HG03039 (cell line): ENCODE measurements around the gene COL9A1.

Experiments used
- ATAC-seq: cut with Tn5 transposase; IDR thresholded peaks from one replicate; pipeline ENCODE4 v1.9.1; 2021; ENCODE audit warnings: mild to moderate bottlenecking, moderate library complexity; ENCODE audit not compliant: unreplicated experiment

Gene COL9A1

GRCh38 chr6:70289299-70289698 is 13.6 kb downstream of the COL9A1 start:
- no peak for ATAC-seq

DNA sequence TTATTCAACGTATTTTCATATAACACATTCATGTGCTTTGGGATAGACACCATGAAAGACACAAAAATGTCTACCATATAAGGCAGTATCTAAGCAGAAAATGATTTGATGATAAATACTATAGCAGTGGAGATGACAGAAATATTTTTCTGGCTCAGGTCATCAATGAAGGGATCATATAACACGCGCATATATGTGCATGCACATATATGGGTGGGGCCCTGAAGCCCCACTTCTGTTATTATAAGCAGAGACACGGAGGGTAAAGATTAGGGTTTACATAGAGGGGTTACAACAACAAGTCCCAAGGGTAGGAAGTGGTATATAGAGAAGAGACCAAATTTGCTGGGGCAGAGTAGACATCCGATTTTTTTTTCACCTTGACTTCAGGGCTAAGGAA is 16.0 kb downstream of the COL9A1 start:
- ATAC-seq = no peak

DNA sequence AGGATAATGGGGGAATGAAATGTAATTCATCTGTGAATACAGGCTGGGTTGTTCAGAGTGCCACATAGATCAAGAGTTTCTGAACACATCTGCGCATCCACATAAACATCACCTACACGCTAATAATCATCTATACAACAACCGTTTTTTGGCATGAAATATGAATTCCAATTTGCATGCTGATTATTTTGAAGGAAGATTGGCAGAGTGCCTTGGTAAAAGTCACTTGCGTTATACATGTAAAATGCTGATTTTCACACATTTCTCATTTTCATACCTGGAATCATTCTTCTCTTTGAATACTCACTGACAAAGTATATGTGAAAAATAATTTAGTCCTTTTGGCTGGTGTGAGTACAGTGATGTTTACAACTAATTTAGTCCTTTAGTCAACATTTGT is 17.7 kb downstream of the COL9A1 start:
- ATAC-seq = no peak

DNA sequence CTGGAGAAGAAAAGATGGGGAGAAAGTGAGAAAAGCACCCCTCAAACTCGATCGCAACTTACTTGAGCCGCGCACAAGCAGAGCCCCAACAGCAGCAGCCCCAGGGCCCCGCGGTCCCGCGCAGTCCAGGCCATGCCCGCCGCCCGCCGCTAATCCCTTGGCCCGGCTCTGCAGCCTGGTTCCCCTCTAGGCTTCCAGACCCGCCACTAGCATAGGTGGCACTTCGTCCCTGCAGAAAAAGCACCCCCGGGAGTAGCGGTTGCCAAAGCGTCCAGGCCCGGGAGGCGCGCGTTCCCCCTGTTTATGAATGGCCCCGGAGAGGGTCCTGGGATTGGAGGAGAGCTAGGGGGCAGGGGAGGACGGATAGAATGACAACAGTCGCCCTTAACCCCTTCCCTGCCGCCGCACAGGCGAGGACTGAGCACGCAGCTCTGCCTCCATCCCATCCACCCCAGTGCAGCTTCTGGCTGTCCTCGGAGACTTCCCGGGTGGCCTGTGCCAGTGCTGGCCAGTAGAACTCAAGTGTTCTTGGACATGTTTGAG is 19.9 kb downstream of the COL9A1 start:
- no peak for ATAC-seq

DNA sequence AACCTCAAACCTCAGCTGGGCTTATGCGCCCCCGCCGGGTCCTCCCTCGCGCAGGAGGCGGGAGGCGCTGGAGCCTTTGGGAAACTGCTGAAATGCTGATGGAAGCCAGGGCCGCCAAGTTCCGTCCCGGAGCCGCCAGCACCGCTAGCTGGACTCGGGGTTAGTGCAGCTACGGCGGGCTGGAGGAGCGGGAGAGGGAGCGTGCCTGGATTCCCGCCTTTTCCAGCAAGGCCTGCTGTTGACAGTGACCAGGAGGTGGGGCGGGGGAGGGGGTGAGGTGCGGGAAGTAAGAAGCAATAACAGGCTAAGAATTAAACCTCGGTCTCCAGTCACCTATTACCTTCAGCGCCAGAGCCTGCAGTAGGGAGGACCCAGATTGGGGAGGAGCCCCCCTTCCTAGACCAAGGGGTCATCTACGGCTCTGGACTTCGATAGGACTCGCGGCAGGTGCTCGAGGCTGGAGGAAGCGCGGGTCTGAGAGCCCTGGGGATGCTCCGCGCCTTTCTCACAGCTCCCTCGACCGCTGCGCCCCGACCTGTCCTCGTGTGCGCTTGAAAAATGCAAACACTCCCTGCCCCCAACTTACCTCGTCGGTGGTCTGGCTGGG is 20.5 kb downstream of the COL9A1 start:
- ATAC-seq = no peak

DNA sequence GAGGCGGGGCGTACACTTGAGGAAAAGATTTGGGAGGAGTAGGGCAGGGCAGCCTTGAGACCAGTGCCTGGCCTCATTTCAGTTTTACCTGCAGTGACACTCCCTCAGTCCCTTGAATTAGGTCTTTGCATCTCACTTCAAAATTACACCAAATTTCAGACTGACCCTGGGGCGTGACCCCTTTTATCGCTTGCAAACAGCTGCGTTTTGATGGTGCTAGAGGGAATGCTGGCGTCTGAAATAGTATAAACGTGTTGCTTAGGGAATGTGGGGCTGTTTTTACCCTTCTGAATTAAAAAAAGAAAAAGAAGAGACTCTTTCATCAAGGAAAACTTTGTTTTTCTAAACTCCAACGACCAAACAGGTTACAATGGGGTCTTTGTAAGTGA is 21.0 kb downstream of the COL9A1 start:
- ATAC-seq = no peak

DNA sequence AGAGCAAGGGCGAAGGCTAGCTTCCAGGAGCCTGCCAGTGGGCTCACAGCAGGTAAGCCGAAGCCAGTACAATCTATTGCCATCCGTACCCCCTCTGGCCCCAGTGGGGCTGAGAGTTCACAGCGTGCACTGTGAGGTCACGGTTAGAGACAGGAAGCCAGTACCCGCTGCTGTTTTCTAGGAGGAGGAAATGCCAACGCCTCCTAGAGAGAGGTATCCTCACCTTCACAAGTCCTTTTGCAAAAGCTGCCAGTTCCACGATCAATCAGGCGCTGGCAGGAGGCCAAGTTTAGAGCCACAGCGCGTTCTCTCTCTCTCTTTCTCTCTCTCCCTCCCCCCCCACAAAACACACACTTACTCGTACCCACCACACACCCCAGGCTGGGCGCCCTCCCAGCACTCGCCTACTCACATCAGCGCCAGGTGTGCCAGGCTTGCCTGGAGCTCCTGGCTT is 22.5 kb downstream of the COL9A1 start:
- ATAC-seq = no peak

DNA sequence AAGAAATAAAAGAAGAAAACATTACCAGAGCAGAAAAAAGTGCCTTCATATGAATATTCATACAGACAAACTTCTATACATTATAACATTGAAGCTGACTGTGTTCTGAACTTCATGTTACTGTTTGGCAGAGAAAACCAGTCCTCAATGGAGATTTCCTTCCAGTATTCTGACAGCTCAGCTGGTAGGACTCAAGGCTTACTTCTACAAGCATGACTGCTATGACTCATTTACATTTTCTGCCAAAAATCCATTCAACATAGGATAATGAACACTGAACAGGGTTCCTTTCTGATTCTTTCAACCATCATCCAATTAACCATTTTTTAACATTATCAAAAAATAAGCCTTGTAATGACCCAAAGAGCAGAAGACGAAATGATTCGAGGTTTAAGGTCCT is 25.4 kb downstream of the COL9A1 start:
- no peak for ATAC-seq

DNA sequence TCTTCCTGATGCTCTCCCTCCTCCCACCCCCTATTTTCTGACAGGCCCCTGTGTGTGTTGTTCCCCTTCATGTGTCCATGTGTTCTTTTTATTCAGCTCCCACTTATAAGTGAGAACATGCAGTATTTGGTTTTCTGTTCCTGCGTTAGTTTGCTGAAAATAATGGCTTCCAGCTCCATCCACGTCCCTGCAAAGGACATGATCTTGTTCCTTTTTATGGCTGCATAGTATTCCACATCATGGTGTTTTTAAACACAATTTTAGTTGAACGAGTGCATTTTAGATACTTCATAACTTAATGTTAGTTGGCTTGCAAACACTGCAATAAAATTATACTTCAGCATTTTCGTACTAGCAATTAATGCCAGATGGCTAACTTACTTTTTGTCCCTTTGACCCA is 28.5 kb downstream of the COL9A1 start:
- no peak for ATAC-seq

GRCh38 chr6:70272071-70272470 is 30.8 kb downstream of the COL9A1 start:
- no peak for ATAC-seq

GRCh38 chr6:70270287-70271005 is 32.4 kb downstream of the COL9A1 start:
- ATAC-seq = no peak

- no peak for ATAC-seq
Observed at GRCh38 chr6:70266142-70266541, 36.7 kb downstream of the COL9A1 start.

GRCh38 chr6:70264306-70264705 is 38.6 kb downstream of the COL9A1 start:
- ATAC-seq = no peak

GRCh38 chr6:70258483-70258882 is 44.4 kb downstream of the COL9A1 start:
- no peak for ATAC-seq

- ATAC-seq = no peak
Observed at GRCh38 chr6:70257768-70258273, 45.1 kb downstream of the COL9A1 start.

- no peak for ATAC-seq
Observed at GRCh38 chr6:70254784-70255183, 48.1 kb downstream of the COL9A1 start.

GRCh38 chr6:70253923-70254322 is 49.0 kb downstream of the COL9A1 start:
- no peak for ATAC-seq

GRCh38 chr6:70252604-70253003 is 50.3 kb downstream of the COL9A1 start:
- ATAC-seq = no peak

- ATAC-seq = no peak
Observed at GRCh38 chr6:70246118-70246517, 56.8 kb downstream of the COL9A1 start.

DNA sequence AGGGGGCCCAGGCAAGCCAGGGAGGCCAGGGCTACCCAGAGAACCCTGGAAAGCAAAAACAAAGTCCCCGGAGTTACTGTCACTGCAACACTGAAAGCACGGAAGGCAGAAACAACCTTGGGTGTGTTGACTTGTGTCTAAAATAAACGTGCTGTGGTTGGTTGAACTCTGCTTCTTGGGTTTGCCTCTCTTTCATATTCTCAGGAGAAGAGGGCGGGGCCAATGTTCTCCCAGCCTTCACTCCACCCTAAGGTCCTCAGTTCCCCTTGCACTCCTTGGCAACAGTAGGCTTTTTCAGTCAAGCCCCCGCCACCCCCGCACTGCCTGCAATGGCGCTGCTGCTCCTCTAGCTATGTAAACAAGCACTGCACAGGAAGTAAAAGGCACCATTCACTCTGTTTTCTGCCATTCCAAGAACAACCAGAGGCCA is 60.9 kb downstream of the COL9A1 start:
- no peak for ATAC-seq

GRCh38 chr6:70241031-70241430 is 61.9 kb downstream of the COL9A1 start:
- ATAC-seq = no peak

GRCh38 chr6:70236343-70236742 is 66.5 kb downstream of the COL9A1 start:
- no peak for ATAC-seq
